Measurements from ENCODE around the gene CD300E. TPM values are rescaled to one million over a fixed set of nuclear protein-coding genes. Genes with fewer than 3 reads are reported as not detected.

CD300E gene
- total and polyA plus RNA-seq, 2 of the 13 experiments (the other 11 are each of a cell fraction or from before 2014, with no cell fraction given), result not detected

GRCh38 chr17:74671031-74671771 is 47.7 kb upstream of the CD300E start (continued):
- TF ChIP-seq, protein P1, sequence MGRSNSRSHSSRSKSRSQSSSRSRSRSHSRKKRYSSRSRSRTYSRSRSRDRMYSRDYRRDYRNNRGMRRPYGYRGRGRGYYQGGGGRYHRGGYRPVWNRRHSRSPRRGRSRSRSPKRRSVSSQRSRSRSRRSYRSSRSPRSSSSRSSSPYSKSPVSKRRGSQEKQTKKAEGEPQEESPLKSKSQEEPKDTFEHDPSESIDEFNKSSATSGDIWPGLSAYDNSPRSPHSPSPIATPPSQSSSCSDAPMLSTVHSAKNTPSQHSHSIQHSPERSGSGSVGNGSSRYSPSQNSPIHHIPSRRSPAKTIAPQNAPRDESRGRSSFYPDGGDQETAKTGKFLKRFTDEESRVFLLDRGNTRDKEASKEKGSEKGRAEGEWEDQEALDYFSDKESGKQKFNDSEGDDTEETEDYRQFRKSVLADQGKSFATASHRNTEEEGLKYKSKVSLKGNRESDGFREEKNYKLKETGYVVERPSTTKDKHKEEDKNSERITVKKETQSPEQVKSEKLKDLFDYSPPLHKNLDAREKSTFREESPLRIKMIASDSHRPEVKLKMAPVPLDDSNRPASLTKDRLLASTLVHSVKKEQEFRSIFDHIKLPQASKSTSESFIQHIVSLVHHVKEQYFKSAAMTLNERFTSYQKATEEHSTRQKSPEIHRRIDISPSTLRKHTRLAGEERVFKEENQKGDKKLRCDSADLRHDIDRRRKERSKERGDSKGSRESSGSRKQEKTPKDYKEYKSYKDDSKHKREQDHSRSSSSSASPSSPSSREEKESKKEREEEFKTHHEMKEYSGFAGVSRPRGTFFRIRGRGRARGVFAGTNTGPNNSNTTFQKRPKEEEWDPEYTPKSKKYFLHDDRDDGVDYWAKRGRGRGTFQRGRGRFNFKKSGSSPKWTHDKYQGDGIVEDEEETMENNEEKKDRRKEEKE (IDR thresholded peaks at IDR 0.05), result no peak
- TF ChIP-seq ZSCAN9 (CRISPR knock-in tag; IDR thresholded peaks at IDR 0.05; ENCODE audit: borderline replicate concordance), result peak; percentile 100
- peak; percentile 99 for TF ChIP-seq HIVEP1 (CRISPR knock-in tag; IDR thresholded peaks at IDR 0.05)
- TF ChIP-seq KLF15 (CRISPR knock-in tag; IDR thresholded peaks at IDR 0.05; ENCODE audit: borderline replicate concordance), result peak; percentile 100
- TF ChIP-seq SUZ12 (IDR thresholded peaks at IDR 0.05; ENCODE audit: low read depth, low read length), result no peak
- peak; percentile 100 for TF ChIP-seq KDM4B (CRISPR knock-in tag; IDR thresholded peaks at IDR 0.05)
- TF ChIP-seq, protein P2, sequence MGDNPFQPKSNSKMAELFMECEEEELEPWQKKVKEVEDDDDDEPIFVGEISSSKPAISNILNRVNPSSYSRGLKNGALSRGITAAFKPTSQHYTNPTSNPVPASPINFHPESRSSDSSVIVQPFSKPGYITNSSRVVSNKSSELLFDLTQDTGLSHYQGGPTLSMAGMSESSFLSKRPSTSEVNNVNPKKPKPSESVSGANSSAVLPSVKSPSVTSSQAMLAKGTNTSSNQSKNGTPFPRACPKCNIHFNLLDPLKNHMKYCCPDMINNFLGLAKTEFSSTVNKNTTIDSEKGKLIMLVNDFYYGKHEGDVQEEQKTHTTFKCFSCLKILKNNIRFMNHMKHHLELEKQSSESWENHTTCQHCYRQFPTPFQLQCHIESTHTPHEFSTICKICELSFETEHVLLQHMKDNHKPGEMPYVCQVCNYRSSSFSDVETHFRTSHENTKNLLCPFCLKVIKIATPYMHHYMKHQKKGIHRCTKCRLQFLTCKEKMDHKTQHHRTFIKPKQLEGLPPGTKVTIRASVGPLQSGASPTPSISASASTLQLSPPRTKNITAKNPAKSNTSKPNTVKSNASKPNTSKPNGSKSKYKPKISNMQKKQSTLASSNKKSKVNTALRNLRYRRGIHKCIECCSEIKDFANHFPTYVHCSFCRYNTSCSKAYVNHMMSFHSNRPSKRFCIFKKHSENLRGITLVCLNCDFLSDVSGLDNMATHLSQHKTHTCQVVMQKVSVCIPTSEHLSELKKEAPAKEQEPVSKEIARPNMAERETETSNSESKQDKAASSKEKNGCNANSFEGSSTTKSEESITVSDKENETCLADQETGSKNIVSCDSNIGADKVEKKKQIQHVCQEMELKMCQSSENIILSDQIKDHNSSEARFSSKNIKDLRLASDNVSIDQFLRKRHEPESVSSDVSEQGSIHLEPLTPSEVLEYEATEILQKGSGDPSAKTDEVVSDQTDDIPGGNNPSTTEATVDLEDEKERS (CRISPR knock-in tag; IDR thresholded peaks at IDR 0.05), result peak; percentile 100
- TF ChIP-seq, protein P3, sequence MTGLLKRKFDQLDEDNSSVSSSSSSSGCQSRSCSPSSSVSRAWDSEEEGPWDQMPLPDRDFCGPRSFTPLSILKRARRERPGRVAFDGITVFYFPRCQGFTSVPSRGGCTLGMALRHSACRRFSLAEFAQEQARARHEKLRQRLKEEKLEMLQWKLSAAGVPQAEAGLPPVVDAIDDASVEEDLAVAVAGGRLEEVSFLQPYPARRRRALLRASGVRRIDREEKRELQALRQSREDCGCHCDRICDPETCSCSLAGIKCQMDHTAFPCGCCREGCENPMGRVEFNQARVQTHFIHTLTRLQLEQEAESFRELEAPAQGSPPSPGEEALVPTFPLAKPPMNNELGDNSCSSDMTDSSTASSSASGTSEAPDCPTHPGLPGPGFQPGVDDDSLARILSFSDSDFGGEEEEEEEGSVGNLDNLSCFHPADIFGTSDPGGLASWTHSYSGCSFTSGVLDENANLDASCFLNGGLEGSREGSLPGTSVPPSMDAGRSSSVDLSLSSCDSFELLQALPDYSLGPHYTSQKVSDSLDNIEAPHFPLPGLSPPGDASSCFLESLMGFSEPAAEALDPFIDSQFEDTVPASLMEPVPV (CRISPR knock-in tag; IDR thresholded peaks at IDR 0.05), result peak; percentile 100
- peak; percentile 99; the same call in 1 of the 2 replicates for TF ChIP-seq ZNF484 (CRISPR knock-in tag; IDR thresholded peaks at IDR 0.05; ENCODE audit: borderline replicate concordance, low read depth)
- peak; percentile 99 for TF ChIP-seq SNAPC4 (CRISPR knock-in tag; IDR thresholded peaks at IDR 0.05)
- peak; percentile 79 for TF ChIP-seq NFE2 (CRISPR knock-in tag; IDR thresholded peaks at IDR 0.05)
- TF ChIP-seq ATF1 (CRISPR knock-in tag; IDR thresholded peaks at IDR 0.05), result no peak
- TF ChIP-seq LCORL (IDR thresholded peaks at IDR 0.05), result no peak
- peak; percentile 98 for TF ChIP-seq LCORL (CRISPR knock-in tag; IDR thresholded peaks at IDR 0.05)
- TF ChIP-seq FOSL1 (CRISPR knock-in tag; IDR thresholded peaks at IDR 0.05; ENCODE audit: borderline replicate concordance), result peak; percentile 90
- TF ChIP-seq EEA1 (CRISPR knock-in tag; IDR thresholded peaks at IDR 0.05; ENCODE audit: borderline replicate concordance), result peak; percentile 100
- TF ChIP-seq U2AF1 (optimal IDR thresholded peaks at IDR 0.05; ENCODE audit: low read depth, low read length), result no peak

Data from HepG2 (cell line).